Measurements from ENCODE around the gene SPRING1.
"Not testable (repeated sequence)": the region's sequence is repeated elsewhere in the genome, so short reads cannot be mapped to it uniquely, and the experiment has no call there.

SPRING1 gene

GRCh38 chr12:116745554-116745953, 7.7 kb upstream of the SPRING1 start:
- DNase-seq (ENCODE audit: low read depth, low spot score): no peak
- CTCF ChIA-PET: no interaction called here
- POLR2A ChIA-PET: no interaction called here
- TF ChIP-seq, protein P1, sequence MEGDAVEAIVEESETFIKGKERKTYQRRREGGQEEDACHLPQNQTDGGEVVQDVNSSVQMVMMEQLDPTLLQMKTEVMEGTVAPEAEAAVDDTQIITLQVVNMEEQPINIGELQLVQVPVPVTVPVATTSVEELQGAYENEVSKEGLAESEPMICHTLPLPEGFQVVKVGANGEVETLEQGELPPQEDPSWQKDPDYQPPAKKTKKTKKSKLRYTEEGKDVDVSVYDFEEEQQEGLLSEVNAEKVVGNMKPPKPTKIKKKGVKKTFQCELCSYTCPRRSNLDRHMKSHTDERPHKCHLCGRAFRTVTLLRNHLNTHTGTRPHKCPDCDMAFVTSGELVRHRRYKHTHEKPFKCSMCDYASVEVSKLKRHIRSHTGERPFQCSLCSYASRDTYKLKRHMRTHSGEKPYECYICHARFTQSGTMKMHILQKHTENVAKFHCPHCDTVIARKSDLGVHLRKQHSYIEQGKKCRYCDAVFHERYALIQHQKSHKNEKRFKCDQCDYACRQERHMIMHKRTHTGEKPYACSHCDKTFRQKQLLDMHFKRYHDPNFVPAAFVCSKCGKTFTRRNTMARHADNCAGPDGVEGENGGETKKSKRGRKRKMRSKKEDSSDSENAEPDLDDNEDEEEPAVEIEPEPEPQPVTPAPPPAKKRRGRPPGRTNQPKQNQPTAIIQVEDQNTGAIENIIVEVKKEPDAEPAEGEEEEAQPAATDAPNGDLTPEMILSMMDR (IDR thresholded peaks at IDR 0.05; ENCODE audit: insufficient read depth, low read length, missing control alignments): no peak
- no peak overlapping the region for H3K4me3 ChIP-seq (ENCODE audit: low read depth, low read length)

DNA sequence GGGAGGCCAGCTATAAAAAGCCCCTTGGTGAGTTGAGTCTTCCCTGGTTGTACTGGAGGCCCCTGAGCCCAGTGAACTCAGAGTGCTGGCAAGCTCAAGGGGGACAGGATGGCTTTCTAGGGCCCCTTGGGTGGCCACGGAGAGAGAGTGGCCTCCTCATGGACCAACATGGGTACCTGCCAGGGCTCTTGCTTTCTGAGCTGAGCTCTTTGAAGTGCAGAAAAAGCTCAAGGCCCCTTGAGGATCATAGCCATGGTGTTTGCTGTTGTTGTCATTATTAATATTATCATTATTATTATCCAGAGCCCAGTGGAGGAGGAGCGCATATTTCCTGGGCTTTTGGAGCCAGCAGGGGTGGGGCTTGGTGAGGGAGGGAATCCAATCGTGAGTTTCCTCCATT, 6.9 kb upstream of the SPRING1 start:
- CTCF ChIA-PET: no interaction called here
- POLR2A ChIA-PET: no interaction called here
- TF ChIP-seq, protein P1 (IDR thresholded peaks at IDR 0.05; ENCODE audit: insufficient read depth, low read length, missing control alignments): no peak
- no peak for DNase-seq (ENCODE audit: low read depth, low spot score)
- no peak overlapping the region for H3K4me3 ChIP-seq (ENCODE audit: low read depth, low read length)

DNA sequence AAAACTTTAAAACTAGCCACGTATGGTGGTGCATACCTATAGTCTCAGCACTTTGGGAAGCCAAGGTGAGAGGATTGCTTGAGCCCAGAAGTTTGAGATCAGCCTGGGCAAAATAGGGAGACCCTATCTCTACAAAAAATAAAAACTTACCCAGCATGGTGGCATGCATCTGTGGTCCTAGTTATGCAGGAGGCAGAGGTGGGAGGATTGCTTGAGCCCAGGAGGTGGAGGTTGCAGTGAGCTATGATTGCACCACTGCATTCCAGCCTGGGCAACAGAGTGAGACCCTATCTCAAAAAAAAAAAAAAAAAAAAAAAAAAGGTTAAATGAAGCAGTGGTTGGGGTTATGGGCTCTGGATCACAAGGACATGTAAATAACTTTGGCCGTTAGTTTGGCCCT, 4.9 kb upstream of the SPRING1 start:
- CTCF ChIA-PET; POLR2A ChIA-PET; H3K4me3 ChIP-seq (ENCODE audit: low read depth, low read length); DNase-seq (ENCODE audit: low read depth, low spot score): not testable (repeated sequence)

GRCh38 chr12:116739381-116739887, 1.6 kb upstream of the SPRING1 start:
- ChIA-PET CTCF (no interaction called here), POLR2A (no interaction called here)
- H3K4me3 ChIP-seq (ENCODE audit: low read depth, low read length): no peak overlapping the region
- no peak for DNase-seq (ENCODE audit: low read depth, low spot score)
- TF ChIP-seq, protein P1 (IDR thresholded peaks at IDR 0.05; ENCODE audit: insufficient read depth, low read length, missing control alignments): no peak

DNA sequence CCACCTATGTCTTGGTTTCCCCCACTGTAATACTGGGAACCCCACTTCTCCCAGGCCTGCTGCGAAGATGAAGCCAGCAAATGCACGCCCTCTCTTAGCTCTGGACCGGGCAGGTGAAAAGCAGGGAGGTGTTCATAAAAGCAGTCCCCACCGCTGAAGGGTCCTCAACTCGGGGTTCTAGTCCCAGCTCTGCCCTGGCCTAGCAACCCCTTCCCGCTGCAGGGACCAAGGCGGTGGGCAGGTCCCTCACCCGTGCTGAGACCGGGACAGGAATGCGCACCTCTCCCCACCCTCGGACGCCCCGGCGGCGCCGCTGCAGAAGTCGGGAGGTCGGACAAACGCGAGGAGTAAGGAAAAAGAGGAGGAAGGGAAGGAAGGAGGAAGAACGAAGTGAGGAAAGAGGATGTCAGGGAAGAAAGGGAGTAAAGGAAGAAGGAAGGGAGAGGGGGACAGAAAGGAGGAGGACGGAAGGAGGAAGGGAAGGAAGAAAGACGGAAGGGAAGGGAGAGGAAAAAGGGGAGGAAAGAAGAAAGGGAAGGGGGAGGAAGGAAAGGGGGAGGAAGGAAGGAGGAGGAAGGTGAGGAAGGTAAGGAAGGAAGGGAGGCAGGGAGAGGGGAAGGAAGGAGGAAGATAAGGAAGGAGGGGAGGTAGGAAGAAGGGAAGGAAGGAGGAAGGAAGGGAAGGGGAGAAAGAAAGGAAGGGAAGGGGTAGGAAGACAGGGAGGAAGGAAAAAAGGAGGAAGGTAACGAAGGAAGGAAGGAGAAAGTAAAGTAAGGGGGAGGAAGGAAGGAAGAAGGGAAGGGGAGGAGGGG, 701 bp downstream of the SPRING1 start:
- TF ChIP-seq, protein P1 (IDR thresholded peaks at IDR 0.05; ENCODE audit: insufficient read depth, low read length, missing control alignments): no peak
- DNase-seq (ENCODE audit: low read depth, low spot score): no peak
- peak overlapping the region; percentile 91 for H3K4me3 ChIP-seq (ENCODE audit: low read depth, low read length)
- ChIA-PET POLR2A (no interaction called here), CTCF (no interaction called here)

DNA sequence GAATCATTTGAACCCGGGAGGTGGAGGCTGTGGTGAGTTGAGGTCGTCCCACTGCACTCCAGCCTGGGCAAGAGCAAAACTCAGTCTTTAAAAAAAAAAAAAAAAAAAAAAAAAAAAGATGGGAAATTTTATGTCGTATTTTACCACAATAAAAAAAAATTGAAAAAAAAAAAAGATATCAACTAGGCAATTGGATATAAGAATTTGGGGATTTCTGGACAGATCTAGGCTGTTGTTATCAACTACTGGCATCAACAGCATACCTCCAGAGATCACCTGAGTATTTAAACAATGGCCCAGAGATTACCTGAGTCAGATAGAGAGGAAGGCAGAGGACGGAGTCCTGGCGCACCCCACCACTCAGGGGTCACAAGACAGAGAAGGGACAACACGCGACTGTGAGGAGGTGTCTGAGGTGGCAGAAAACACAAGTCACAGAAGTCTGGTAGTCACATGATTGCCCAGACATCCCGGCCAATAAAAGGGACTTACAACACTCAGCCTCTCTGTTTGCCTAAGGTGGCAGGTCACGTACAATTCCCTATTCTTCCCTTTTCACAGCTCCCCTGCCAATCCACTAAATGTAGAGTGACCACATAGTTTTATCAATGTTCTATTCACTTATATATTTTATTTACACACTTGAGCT, 1.8 kb downstream of the SPRING1 start:
- ChIA-PET POLR2A (no interaction called here), CTCF (no interaction called here)
- TF ChIP-seq, protein P1 (IDR thresholded peaks at IDR 0.05; ENCODE audit: insufficient read depth, low read length, missing control alignments): no peak
- peak overlapping the region; percentile 91 for H3K4me3 ChIP-seq (ENCODE audit: low read depth, low read length)
- DNase-seq (ENCODE audit: low read depth, low spot score): no peak

Measured in AG04449 (cell line).